Measurements from ENCODE around the gene GBX1. TPM values are rescaled to one million over a fixed set of nuclear protein-coding genes. Genes with fewer than 3 reads are reported as not detected.

Gene GBX1
- total and polyA plus RNA-seq, 2 donors (not counting 3 experiments of a cell fraction or from before 2014, with no cell fraction given), result not detected

GRCh38 chr7:151173386-151174245 is 6.1 kb upstream of the GBX1 start:
- peaks cover 19 to 20% of the 10 kb centered on the region in 2 experiments for H3K27me3 ChIP-seq (ENCODE audit: control insufficient read depth in 2 of 2, insufficient read depth in 2 of 2, low read length in 2 of 2)
- no peaks in the 10 kb centered on the region for H3K9me3 ChIP-seq (replicated peaks; ENCODE audit: control insufficient read depth, insufficient read depth, low read length)
- dilution Hi-C loops (cut with MboI; ENCODE audit: extremely low pct_ligation_motif_present, low sequenced_read_pairs), result no loop called here
- no peaks in the 10 kb centered on the region for H3K9me1 ChIP-seq (replicated peaks; ENCODE audit: control insufficient read depth, extremely low read depth, insufficient read depth, low read length)
- no peaks in the 10 kb centered on the region for H3K36me3 ChIP-seq (ENCODE audit: control insufficient read depth in 2 of 2, extremely low read depth in 1 of 2, insufficient read depth in 2 of 2, low read length in 2 of 2)
- POLR2A ChIA-PET, result no interaction called here
- TF ChIP-seq MYC (IDR thresholded peaks at IDR 0.05; ENCODE audit: low read depth, low read length), result no peak
- no peak overlapping the region for H2AFZ ChIP-seq (ENCODE audit: low read depth, low read length)
- DNase-seq (ENCODE audit: low read depth, low spot score) (no peak), FAIRE-seq (no peak)
- intact Hi-C loops (cut with micrococcal nuclease), result loop anchor here (5.0 kb wide), 1 partner anchor 129 kb away; no protein-coding TSS in a partner anchor
- CTCF ChIA-PET, result interaction anchor here (1.0 to 1.3 kb wide), 4 partner anchors 26 to 275 kb away, joined by 3 read pairs; no protein-coding TSS in a partner anchor
- H3K79me2 ChIP-seq (ENCODE audit: control insufficient read depth, insufficient read depth, low read length), result no peaks in the 10 kb centered on the region
- H3K4me3 ChIP-seq (replicated peaks in 1 of 3; ENCODE audit: insufficient read depth in 1 of 3, low read depth in 1 of 3, low read length in 3 of 3), result no peak overlapping the region
- no peak overlapping the region for H3K4me2 ChIP-seq (ENCODE audit: insufficient read depth, low read length)
- no TSS peak for BruUV-seq (replicated peaks)
- H3K9ac ChIP-seq (replicated peaks; ENCODE audit: extremely low read depth, insufficient read depth, low read length), result no peak overlapping the region
- H3K4me1 ChIP-seq (ENCODE audit: control insufficient read depth, extremely low read depth, insufficient read depth, low read length), result no peaks in the 10 kb centered on the region
- no peak overlapping the region for H3K27ac ChIP-seq (ENCODE audit: insufficient read depth, low read depth, low read length)
- no peaks in the 10 kb centered on the region for H4K20me1 ChIP-seq (replicated peaks; ENCODE audit: control insufficient read depth, extremely low read depth, insufficient read depth, low read length)

- dilution Hi-C loops (cut with MboI; ENCODE audit: extremely low pct_ligation_motif_present, low sequenced_read_pairs) (no loop called here), intact Hi-C loops (cut with micrococcal nuclease) (loop anchor here (1.0 to 5.0 kb wide), 7 partner anchors 48 to 564 kb away; partner anchors contain the start of gene ABCB8)
- Histone ChIP-seq H2AFZ (ENCODE audit: low read depth, low read length) (no peak overlapping the region), H3K36me3 (ENCODE audit: control insufficient read depth in 2 of 2, extremely low read depth in 1 of 2, insufficient read depth in 2 of 2, low read length in 2 of 2) (no peaks in the 10 kb centered on the region), H3K9ac (replicated peaks; ENCODE audit: extremely low read depth, insufficient read depth, low read length) (no peak overlapping the region), H3K9me3 (replicated peaks; ENCODE audit: control insufficient read depth, insufficient read depth, low read length) (no peaks in the 10 kb centered on the region), H3K79me2 (ENCODE audit: control insufficient read depth, insufficient read depth, low read length) (no peaks in the 10 kb centered on the region), H3K27me3 (ENCODE audit: control insufficient read depth in 2 of 2, insufficient read depth in 2 of 2, low read length in 2 of 2) (peaks cover 21 to 26% of the 10 kb centered on the region in 2 experiments), H3K27ac (ENCODE audit: insufficient read depth, low read depth, low read length) (no peak overlapping the region), H3K4me3 (replicated peaks in 1 of 3; ENCODE audit: insufficient read depth in 1 of 3, low read depth in 1 of 3, low read length in 3 of 3) (no peak overlapping the region), H4K20me1 (replicated peaks; ENCODE audit: control insufficient read depth, extremely low read depth, insufficient read depth, low read length) (no peaks in the 10 kb centered on the region), H3K4me1 (ENCODE audit: control insufficient read depth, extremely low read depth, insufficient read depth, low read length) (peaks cover 3% of the 10 kb centered on the region), H3K4me2 (ENCODE audit: insufficient read depth, low read length) (no peak overlapping the region), H3K9me1 (replicated peaks; ENCODE audit: control insufficient read depth, extremely low read depth, insufficient read depth, low read length) (no peaks in the 10 kb centered on the region)
- TF ChIP-seq, protein P1, sequence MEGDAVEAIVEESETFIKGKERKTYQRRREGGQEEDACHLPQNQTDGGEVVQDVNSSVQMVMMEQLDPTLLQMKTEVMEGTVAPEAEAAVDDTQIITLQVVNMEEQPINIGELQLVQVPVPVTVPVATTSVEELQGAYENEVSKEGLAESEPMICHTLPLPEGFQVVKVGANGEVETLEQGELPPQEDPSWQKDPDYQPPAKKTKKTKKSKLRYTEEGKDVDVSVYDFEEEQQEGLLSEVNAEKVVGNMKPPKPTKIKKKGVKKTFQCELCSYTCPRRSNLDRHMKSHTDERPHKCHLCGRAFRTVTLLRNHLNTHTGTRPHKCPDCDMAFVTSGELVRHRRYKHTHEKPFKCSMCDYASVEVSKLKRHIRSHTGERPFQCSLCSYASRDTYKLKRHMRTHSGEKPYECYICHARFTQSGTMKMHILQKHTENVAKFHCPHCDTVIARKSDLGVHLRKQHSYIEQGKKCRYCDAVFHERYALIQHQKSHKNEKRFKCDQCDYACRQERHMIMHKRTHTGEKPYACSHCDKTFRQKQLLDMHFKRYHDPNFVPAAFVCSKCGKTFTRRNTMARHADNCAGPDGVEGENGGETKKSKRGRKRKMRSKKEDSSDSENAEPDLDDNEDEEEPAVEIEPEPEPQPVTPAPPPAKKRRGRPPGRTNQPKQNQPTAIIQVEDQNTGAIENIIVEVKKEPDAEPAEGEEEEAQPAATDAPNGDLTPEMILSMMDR (IDR thresholded peaks at IDR 0.05; ENCODE audit: extremely low read depth in 1 of 2, insufficient read depth in 1 of 2, low read depth in 1 of 2, low read length in 2 of 2), result peak; percentile 100
- TF ChIP-seq EZH2 (IDR thresholded peaks at IDR 0.05; ENCODE audit: borderline replicate concordance, low read depth, low read length, severe bottlenecking) (peak; percentile 44), POLR2AphosphoS5 (IDR thresholded peaks at IDR 0.05; ENCODE audit: insufficient read depth, low read depth, low read length) (no peak)
- FAIRE-seq (peak; percentile 82), DNase-seq (ENCODE audit: low read depth, low spot score) (peak; percentile 76)
- BruUV-seq (replicated peaks), result no TSS peak
- POLR2A ChIA-PET, result no interaction called here
- CTCF ChIA-PET, result interaction anchor here (1.3 kb wide), 1 partner anchor 25 kb away, joined by 3 read pairs; no protein-coding TSS in a partner anchor
Measured at GRCh38 chr7:151172273-151173141, 5.0 kb upstream of the GBX1 start.

Measured in endothelial cell of umbilical vein (primary cell).